H1 (cell line): ENCODE measurements around the gene PALS2. TPM values are rescaled to one million over a fixed set of nuclear protein-coding genes. Genes with fewer than 3 reads are reported as not detected.

Experiments used
- CTCF ChIA-PET: fragments of 300-600 bp; sonication (Branson Sonifier 250); formaldehyde crosslinking; loops from one replicate; lab custom pipeline; 2021; ENCODE audit not compliant: partially characterized antibody; lab: Charles Lee
- POLR2A ChIA-PET: fragments of 300-600 bp; sonication (Branson Sonifier 250); formaldehyde crosslinking; loops from one replicate; lab custom pipeline; 2021; ENCODE audit warnings: inconsistent platforms; ENCODE audit not compliant: partially characterized antibody; lab: Charles Lee
- DNase-seq, 2 experiments: peaks; one replicate each; pipeline versions ENCODE4 v3.0.0 to v3.0.0-alpha.2; 2010 to 2022; ENCODE audit warnings: low spot score in 2 of 2, low read depth in 1 of 2, mixed read lengths in 1 of 2
- FAIRE-seq: peaks from 2 replicates; lab custom pipeline; 2011; peaks lifted over from hg19 to GRCh38; lab: Jason Lieb, UNC
- H2AFZ ChIP-seq: 2 replicates; pipeline ENCODE4 v1.8.1; 2012; ENCODE audit warnings: low read length, inconsistent platforms
- H2AK5ac ChIP-seq: 2 replicates; pipeline ENCODE4 v1.6.1; 2013; ENCODE audit warnings: low read depth, low read length
- H2BK120ac ChIP-seq: replicated peaks from 2 replicates; pipeline ENCODE3; 2013; ENCODE audit warnings: low read depth, low read length, inconsistent platforms
- H2BK12ac ChIP-seq: 2 replicates; pipeline ENCODE4 v1.6.1; 2013; ENCODE audit warnings: low read depth, low read length
- H2BK15ac ChIP-seq: 2 replicates; pipeline ENCODE4 v1.6.1; 2013; ENCODE audit warnings: low read length
- H2BK20ac ChIP-seq: 2 replicates; pipeline ENCODE4 v1.6.1; 2013; ENCODE audit warnings: low read length
- H2BK5ac ChIP-seq: 2 replicates; pipeline ENCODE4 v1.6.1; 2013; ENCODE audit warnings: low read depth, low read length
- H3K14ac ChIP-seq: 2 replicates; pipeline ENCODE4 v1.6.1; 2013; ENCODE audit warnings: inconsistent platforms; ENCODE audit not compliant: insufficient read length
- H3K18ac ChIP-seq: 2 replicates; pipeline ENCODE4 v1.6.1; 2013; ENCODE audit warnings: low read length; ENCODE audit errors: extremely low read depth
- H3K23ac ChIP-seq: 2 replicates; pipeline ENCODE4 v1.6.1; 2013; ENCODE audit warnings: inconsistent platforms; ENCODE audit not compliant: insufficient read length
- H3K23me2 ChIP-seq: 2 replicates; pipeline ENCODE4 v1.6.1; 2013; ENCODE audit warnings: low read depth, low read length
- H3K27ac ChIP-seq: 2 replicates; pipeline ENCODE4 v1.6.1; 2011; ENCODE audit warnings: low read depth, low read length, inconsistent platforms
- H3K27me3 ChIP-seq, 4 experiments: replicated peaks in 1 of 4; 1 replicate in 1 of 4; 2 replicates in 3 of 4; pipeline versions ENCODE4 v1.6.1 to v1.8.1; 2011 to 2013; ENCODE audit warnings: low read length in 3 of 4, mild to moderate bottlenecking in 3 of 4, inconsistent platforms in 2 of 4, mixed read lengths in 2 of 4, moderate library complexity in 1 of 4; ENCODE audit not compliant: control insufficient read depth in 3 of 4, insufficient read depth in 3 of 4; ENCODE audit errors: extremely low read depth in 1 of 4
- H3K36me3 ChIP-seq, 4 experiments: 2 replicates each; pipeline versions ENCODE4 v1.6.1 to v1.8.1; 2011 to 2013; ENCODE audit warnings: mild to moderate bottlenecking in 4 of 4, low read length in 3 of 4, moderate library complexity in 2 of 4, control low read depth in 1 of 4, inconsistent platforms in 1 of 4; ENCODE audit not compliant: insufficient read depth in 4 of 4, control insufficient read depth in 2 of 4
- H3K4ac ChIP-seq: replicated peaks from 2 replicates; pipeline ENCODE3; 2013; ENCODE audit warnings: low read length, low read depth, mixed read lengths, inconsistent platforms; ENCODE audit not compliant: insufficient read length
- H3K4me1 ChIP-seq, 4 experiments: replicated peaks in 1 of 4; 1 replicate in 1 of 4; 2 replicates in 3 of 4; pipeline versions ENCODE4 v1.6.1 to v1.8.1; 2011 to 2013; ENCODE audit warnings: low read length in 3 of 4, inconsistent platforms in 2 of 4, mixed read lengths in 1 of 4; ENCODE audit not compliant: insufficient read depth in 4 of 4, control insufficient read depth in 3 of 4
- H3K4me2 ChIP-seq, 2 experiments: 2 replicates each; pipeline versions ENCODE4 v1.6.1 to v1.8.1; 2011 to 2013; ENCODE audit warnings: low read depth in 2 of 2, low read length in 2 of 2, control low read depth in 1 of 2, inconsistent platforms in 1 of 2, mild to moderate bottlenecking in 1 of 2; ENCODE audit not compliant: insufficient read depth in 1 of 2
- H3K4me3 ChIP-seq, 4 experiments: fragments of 200-600, 300-600 bp in 1 of 4; sonication (generic), shearing (Covaris generic), sonication (Bioruptor Twin) in 1 of 4; 2 replicates each; pipeline versions ENCODE4 v1.5.1 to v1.8.1; 2011 to 2016; ENCODE audit warnings: low read length in 4 of 4, low read depth in 3 of 4, control low read depth in 2 of 4, inconsistent platforms in 2 of 4, mild to moderate bottlenecking in 2 of 4, mixed read lengths in 1 of 4, moderate library complexity in 1 of 4; ENCODE audit not compliant: insufficient read depth in 2 of 4; ENCODE audit errors: extremely low read depth in 1 of 4
- H3K56ac ChIP-seq: replicated peaks from 2 replicates; pipeline ENCODE3; 2013; ENCODE audit warnings: low read depth, mild to moderate bottlenecking, mixed read lengths, low read length, inconsistent platforms; ENCODE audit not compliant: insufficient read length
- H3K79me1 ChIP-seq: 2 replicates; pipeline ENCODE4 v1.6.1; 2013; ENCODE audit warnings: low read depth, low read length, control low read depth
- H3K79me2 ChIP-seq, 2 experiments: 2 replicates each; pipeline versions ENCODE4 v1.6.1 to v1.8.1; 2012 to 2013; ENCODE audit warnings: low read length in 2 of 2, mild to moderate bottlenecking in 2 of 2, inconsistent platforms in 1 of 2; ENCODE audit not compliant: insufficient read depth in 2 of 2, control insufficient read depth in 1 of 2
- H3K9ac ChIP-seq, 4 experiments: replicated peaks in 1 of 4; 1 replicate in 1 of 4; 2 replicates in 3 of 4; pipeline versions ENCODE4 v1.6.1 to v1.8.1; 2011 to 2013; ENCODE audit warnings: low read depth in 3 of 4, low read length in 3 of 4, control low read depth in 2 of 4, mild to moderate bottlenecking in 2 of 4, moderate library complexity in 2 of 4, inconsistent platforms in 1 of 4; ENCODE audit errors: extremely low read depth in 1 of 4
- H3K9me3 ChIP-seq, 2 experiments: 2 replicates each; pipeline versions ENCODE4 v1.6.1 to v1.8.1; 2012 to 2013; ENCODE audit warnings: mild to moderate bottlenecking in 2 of 2, moderate library complexity in 2 of 2, control low read depth in 1 of 2, inconsistent platforms in 1 of 2, low read depth in 1 of 2, low read length in 1 of 2, mixed read lengths in 1 of 2; ENCODE audit not compliant: insufficient read depth in 2 of 2
- H4K20me1 ChIP-seq, 2 experiments: replicated peaks in 1 of 2; 2 replicates each; pipeline versions ENCODE3 to v1.8.1; 2011 to 2013; ENCODE audit warnings: inconsistent platforms in 2 of 2, low read length in 2 of 2, mild to moderate bottlenecking in 1 of 2; ENCODE audit not compliant: insufficient read depth in 2 of 2, control insufficient read depth in 1 of 2
- H4K5ac ChIP-seq: 2 replicates; pipeline ENCODE4 v1.6.1; 2013; ENCODE audit warnings: low read length, low read depth, mixed read lengths, inconsistent platforms; ENCODE audit not compliant: insufficient read length
- H4K8ac ChIP-seq: 2 replicates; pipeline ENCODE4 v1.8.0; 2013; ENCODE audit warnings: mild to moderate bottlenecking, moderate library complexity, low read length, inconsistent platforms; ENCODE audit not compliant: insufficient read depth; ENCODE audit errors: extremely low read depth
- H4K91ac ChIP-seq: replicated peaks from 2 replicates; pipeline ENCODE3; 2013; ENCODE audit warnings: low read length, mixed read lengths, inconsistent platforms; ENCODE audit not compliant: insufficient read length
- BACH1 ChIP-seq: IDR thresholded peaks from 2 replicates; pipeline ENCODE4 v1.6.1; 2012; ENCODE audit warnings: low read length, improper control_type of control experiment
- KDM4A ChIP-seq: IDR thresholded peaks from one replicate; pipeline ENCODE4 v1.7.1; 2012; ENCODE audit warnings: low read depth, mild to moderate bottlenecking, moderate library complexity, low read length, inconsistent platforms; ENCODE audit not compliant: severe bottlenecking
- NRF1 ChIP-seq: IDR thresholded peaks from 2 replicates; pipeline ENCODE4 v1.6.1; 2011; ENCODE audit warnings: mild to moderate bottlenecking, low read depth, low read length, improper control_type of control experiment
- RFX5 ChIP-seq: IDR thresholded peaks from 2 replicates; pipeline ENCODE4 v1.6.1; 2011; ENCODE audit warnings: low read depth, low read length, improper control_type of control experiment, borderline replicate concordance
- RNF2 ChIP-seq: fragments of 200-900, 300-1000 bp; sonication (generic); IDR thresholded peaks from 2 replicates; pipeline ENCODE4 v1.7.1; 2016; ENCODE audit warnings: borderline replicate concordance, low read depth, mild to moderate bottlenecking, antibody characterized with exemption, low read length; ENCODE audit not compliant: poor library complexity, severe bottlenecking; ENCODE audit errors: missing control alignments
- SIX5 ChIP-seq: IDR thresholded peaks from 2 replicates; pipeline ENCODE4 v1.6.1; 2011; ENCODE audit warnings: mild to moderate bottlenecking, low read depth, low read length
- ZNF274 ChIP-seq: IDR thresholded peaks from 2 replicates; pipeline ENCODE4 v1.7.0; 2012; ENCODE audit warnings: low read length, borderline replicate concordance; ENCODE audit errors: extremely low read depth
- WGBS, 2 experiments: shearing (Covaris generic) in 1 of 2; methylation state at CpG; one replicate each; pipeline versions ENCODE4 v1.1.6 to v1.1.7; 2013 to 2015; ENCODE audit warnings: low lambda C conversion rate in 2 of 2, mixed read lengths in 2 of 2, inconsistent platforms in 1 of 2, low coverage in 1 of 2, missing lambda C conversion rate in 1 of 2; ENCODE audit not compliant: insufficient replicate concordance in 2 of 2, insufficient coverage in 1 of 2, insufficient read length in 1 of 2; ENCODE audit errors: extremely low coverage in 1 of 2, missing lambda C conversion rate in 1 of 2; 5-methylcytosine and 5-hydroxymethylcytosine counted together
- polyA plus RNA-seq, 7 experiments: library from polyadenylated mRNA; depleted of rRNA in 3 of 7; stranded (reverse) in 5 of 7; unstranded in 2 of 7; fragments of >200 nt in 5 of 7; fragments of 200-250 nt in 2 of 7; gene quantifications; 1 replicate in 5 of 7; 2 replicates in 1 of 7; 4 replicates in 1 of 7; pipeline versions ENCODE4 v1.2.1 to v1.2.3, GENCODE V29; 2011 to 2013; ENCODE audit warnings: missing spikeins in 2 of 7, mixed read lengths in 2 of 7
- total RNA-seq: library from RNA; stranded (reverse); fragmentation: NEBNext Ultra II Directional; extraction: Animal tissue kit (Norgen Biotek cat#: 25700); gene quantifications from 2 replicates; pipeline ENCODE4 v1.2.1, GENCODE V29; 2021

PALS2 gene
- total and polyA plus RNA-seq, 2 of the 8 experiments (the other 6 are each of a cell fraction or from before 2014, with no cell fraction given), result 10.4 to 98.3 TPM

DNA sequence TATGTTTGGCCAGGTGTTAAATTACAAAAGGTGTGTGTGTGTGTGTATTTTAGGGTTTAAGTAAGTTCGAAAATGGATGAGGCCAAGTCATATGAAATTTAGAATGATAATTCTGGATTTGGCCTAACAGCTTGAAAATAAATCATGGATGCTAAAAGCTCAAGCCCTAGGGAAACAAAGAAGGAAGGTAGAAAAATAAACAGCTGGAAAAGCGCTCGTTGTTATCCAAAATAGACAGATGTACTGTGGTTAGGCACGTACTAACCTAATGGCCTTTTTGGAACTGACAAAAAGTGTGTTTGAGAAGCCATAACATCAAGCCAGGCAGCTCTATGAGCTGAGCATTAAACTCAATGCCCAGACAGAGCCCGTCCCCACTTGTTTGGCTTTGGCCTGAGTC, 17.5 kb upstream of the PALS2 start:
- WGBS, 2 experiments, result 91 to 100% methylated on average over 1 to 5 of the region's 5 CpGs
- Histone ChIP-seq H3K23me2 (no peaks in the 10 kb centered on the region), H3K4me2 (no peak overlapping the region), H2BK15ac (no peak overlapping the region), H3K9ac (no peak overlapping the region), H2BK20ac (no peak overlapping the region), H3K9me3 (no peaks in the 10 kb centered on the region), H3K18ac (no peak overlapping the region), H3K79me1 (no peaks in the 10 kb centered on the region), H3K56ac (no peak overlapping the region), H3K23ac (no peak overlapping the region), H4K20me1 (no peaks in the 10 kb centered on the region), H4K8ac (no peak overlapping the region), H2BK120ac (no peak overlapping the region), H4K91ac (no peak overlapping the region), H3K4me3 (no peak overlapping the region), H3K27me3 (no peaks in the 10 kb centered on the region), H3K4me1 (no peaks in the 10 kb centered on the region), H2BK12ac (no peak overlapping the region), H2BK5ac (no peak overlapping the region), H3K36me3 (no peaks in the 10 kb centered on the region), H2AK5ac (no peak overlapping the region), H3K14ac (no peak overlapping the region), H2AFZ (no peak overlapping the region), H3K4ac (no peak overlapping the region), H3K79me2 (no peaks in the 10 kb centered on the region), H4K5ac (no peak overlapping the region), H3K27ac (no peak overlapping the region)
- ChIA-PET POLR2A (interaction anchor here (1.0 kb wide), 1 partner anchor 17 kb away, joined by 3 read pairs; the partner anchor contains the start of gene PALS2), CTCF (no interaction called here)
- FAIRE-seq (no peak), DNase-seq (no peak)
- TF ChIP-seq NRF1 (no peak), SIX5 (no peak), RFX5 (no peak), KDM4A (no peak), ZNF274 (no peak), BACH1 (no peak), RNF2 (no peak)
